Globus pallidus (tissue), 1 donor: ENCODE results near the gene TAF12.
A peak's percentile ranks its signal among the peaks of the same experiment; 100 is the strongest.
"Not testable (repeated sequence)": the region's sequence is repeated elsewhere in the genome, so short reads cannot be mapped to it uniquely, and the experiment has no call there.

Experiments
- DNase-seq: peaks from one replicate; pipeline ENCODE4 v3.0.0-alpha.2; 2015; ENCODE audit warnings: low spot score

The TAF12 gene

GRCh38 chr1:28642847-28643635 is at the start of gene TAF12:
Gene TAF12, minus strand, starts transcription at chr1:28643067. Its CDS starts 20,986 bp downstream, at chr1:28622081.
- peak; percentile 94 for DNase-seq

DNA sequence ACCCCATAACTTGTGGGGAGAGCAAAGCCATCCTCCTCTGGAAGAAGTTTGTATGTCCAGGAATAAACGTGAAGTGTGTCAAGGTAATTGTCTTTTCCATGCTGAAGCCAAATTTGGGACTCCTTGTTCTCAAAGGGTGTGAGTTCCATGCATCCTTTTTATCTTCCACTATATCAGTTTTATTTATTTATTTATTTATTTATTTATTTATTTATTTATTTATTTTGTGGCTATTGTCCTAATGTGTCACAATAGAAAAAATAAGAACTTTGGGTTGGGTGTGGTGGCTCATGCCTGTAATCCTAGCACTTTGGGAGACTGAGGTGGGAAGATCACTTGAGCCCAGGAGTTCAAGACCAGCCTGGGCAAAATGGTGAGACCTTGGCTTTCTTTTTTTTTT is 48.8 kb upstream of the TAF12 start:
- DNase-seq: not testable (repeated sequence)

- DNase-seq: no peak
These were observed 42.1 kb upstream of the TAF12 start for GRCh38 chr1:28684937-28685336.

DNA sequence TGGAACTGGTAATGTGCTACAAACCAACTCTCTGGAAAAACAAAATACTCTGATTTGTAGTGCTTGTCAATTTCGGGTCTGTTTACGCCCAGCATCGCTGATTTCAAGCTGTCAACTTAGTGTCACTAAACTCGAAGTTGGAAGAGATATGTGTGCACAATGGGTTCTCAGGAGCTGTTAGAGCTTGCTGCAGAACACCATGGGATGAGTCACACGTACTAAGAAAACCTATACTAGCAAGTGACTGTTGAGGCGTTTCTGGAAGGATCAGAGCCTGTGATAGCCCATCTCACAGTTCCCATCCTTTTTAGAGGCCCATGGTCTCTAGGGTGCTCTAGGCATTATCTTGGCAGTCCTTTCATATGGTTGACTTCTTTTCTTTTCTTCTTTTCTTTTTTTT is 40.0 kb upstream of the TAF12 start:
- DNase-seq: no peak

DNA sequence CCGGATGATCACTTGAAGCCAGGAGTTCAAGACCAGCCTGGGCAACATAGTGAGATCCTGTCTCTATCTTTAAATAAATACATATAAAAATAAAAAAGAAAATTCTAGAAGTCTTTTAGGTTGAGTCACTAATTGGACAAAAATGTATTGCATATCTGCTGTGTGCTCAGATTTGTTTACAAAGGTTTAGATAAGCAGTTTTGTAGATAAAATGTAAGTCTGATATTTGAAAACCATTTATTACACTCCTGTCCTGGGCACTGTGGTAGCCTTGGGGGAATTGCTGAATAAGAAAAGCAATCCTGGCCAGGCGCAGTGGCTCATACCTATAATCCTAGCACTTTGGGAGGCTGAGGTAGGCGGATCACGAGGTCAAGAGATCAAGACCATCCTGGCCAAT is 37.3 kb upstream of the TAF12 start:
- DNase-seq: no peak

DNA sequence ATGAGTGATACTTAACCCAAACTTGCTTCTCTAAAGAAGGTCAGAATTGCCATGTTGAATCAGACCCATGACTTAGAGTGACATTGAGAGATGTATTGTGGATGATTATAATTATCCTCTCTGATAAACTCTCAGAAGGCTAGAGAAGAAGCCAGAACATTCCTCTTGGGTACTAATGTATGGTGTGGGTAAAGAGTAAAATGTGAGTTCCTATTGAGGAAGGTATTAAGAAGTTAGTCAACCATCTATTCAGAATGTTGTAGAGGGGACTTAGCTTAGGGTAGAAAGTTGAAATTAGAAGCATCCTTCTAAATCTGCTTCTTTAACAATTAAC is 33.0 kb upstream of the TAF12 start:
- no peak for DNase-seq

- not testable (repeated sequence) for DNase-seq
These were observed 30.1 kb upstream of the TAF12 start for GRCh38 chr1:28672971-28673370.

- DNase-seq: no peak
These were observed 28.4 kb upstream of the TAF12 start for GRCh38 chr1:28671254-28671780.

GRCh38 chr1:28668956-28669723 is 26.3 kb upstream of the TAF12 start:
- peak; percentile 50 for DNase-seq

DNA sequence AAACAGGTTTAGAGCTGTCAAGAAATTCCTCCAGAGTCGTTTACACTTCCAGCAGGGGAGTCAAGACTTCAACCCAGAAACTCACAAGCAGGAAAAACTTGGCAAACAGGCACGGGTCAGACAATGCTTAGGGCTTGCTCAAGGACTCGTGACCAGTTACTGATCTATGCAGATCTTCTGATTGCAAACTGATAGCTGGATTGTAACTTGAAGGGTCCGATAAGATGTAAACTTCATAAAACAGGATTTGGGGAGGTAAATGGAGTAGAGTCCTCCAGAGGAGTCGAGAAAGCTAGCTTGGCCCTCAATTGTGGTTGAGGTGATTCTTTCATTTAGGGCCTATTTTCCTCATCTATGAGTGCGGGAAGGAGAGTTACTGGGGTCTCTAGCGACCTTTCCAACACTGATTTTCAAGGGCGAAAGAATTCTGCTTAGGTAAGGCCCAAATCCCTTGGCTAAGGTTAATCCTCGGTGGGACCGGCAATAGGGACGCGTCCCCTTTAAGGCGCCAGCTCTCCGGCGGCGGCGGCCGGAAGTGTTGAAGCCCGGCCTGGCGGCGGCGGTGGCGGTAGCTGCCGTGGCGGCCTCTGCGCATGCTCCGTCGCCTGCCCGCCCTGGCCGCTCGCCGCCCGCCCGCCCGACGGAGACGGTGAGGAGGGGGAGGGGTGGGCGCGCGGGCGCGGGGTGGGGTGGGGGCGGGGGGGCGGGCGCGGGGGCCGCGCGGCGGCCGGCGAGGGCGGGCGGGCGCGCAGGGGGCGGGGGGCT is 25.5 kb upstream of the TAF12 start, which contains the start of gene GMEB1:
GMEB1 (plus strand) TSS at position 594 of the 765 bp plus-strand sequence. CDS start 14,829 bp downstream, outside the sequence.
- DNase-seq: peak; percentile 85

DNA sequence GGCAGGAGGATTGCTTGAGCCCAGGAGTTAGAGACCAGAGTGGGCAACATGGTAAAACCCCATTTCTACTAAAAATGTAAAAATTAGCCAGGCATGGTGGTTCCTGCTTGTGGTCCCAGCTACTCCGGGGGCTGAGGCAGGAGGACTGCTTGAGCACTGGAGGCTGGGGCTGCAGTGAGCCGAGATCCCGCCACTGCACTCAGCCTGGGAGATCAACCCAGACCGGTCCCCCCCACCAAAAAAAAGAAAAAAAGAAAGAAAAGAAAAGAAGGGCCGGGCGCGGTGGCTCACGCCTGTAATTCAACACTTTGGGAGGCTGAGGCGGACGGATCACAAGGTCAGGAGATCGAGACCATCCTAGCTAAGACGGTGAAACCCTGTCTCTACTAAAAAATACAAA is 23.9 kb upstream of the TAF12 start:
- DNase-seq: no peak

DNA sequence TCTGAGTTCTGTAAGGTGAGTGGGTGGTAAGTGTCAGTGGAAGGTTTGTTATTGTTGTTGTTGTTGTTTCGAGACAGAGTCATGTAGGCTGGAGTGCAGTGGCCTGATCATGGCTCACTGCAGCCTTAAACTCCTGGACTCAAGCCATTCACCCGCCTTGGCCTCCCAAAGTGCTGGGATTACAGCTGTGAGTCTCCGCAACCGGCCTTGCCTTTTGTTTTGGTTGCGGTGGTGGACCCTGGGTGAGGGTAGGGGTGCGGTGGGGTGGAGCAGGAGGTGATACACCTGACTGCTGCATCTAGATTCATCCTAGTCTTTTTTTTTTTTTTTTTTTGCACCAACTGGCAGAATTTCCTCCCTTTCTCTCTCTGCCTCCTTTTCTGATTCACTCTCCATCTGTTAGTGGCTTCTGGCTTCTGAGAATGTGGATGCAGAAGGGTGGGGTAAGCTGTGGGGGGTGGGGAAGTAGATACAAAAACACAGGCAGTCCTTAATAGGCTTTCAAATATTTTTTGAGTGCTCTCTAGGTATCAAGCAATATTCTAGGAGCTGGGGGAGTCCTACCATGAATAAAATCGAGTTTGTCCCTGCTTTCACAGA is 21.1 kb upstream of the TAF12 start:
- DNase-seq: no peak

DNA sequence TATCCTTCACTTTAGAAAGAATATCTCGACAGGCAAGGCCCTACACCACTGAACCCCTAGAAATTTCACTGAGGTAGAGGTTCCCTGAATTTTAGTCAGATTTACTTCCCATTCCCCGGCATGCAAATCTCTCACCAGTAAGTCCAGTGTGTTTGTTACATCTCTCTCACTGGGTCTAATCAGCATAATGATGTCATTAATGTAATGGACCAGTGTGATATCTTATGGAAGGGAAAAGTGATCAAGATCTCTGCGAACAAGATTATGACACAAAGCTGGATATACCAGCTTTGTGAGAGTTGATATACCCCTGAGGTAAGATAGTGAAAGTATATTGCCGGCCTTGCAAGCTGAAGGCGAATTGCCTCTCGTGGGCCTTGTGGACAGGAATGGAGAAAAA is 13.5 kb upstream of the TAF12 start:
- DNase-seq: no peak

GRCh38 chr1:28655448-28656311 is 12.8 kb upstream of the TAF12 start:
- DNase-seq: not testable (repeated sequence)

GRCh38 chr1:28653870-28654269 is 11.0 kb upstream of the TAF12 start:
- not testable (repeated sequence) for DNase-seq

- DNase-seq: not testable (repeated sequence)
These were observed 10.2 kb upstream of the TAF12 start for GRCh38 chr1:28653063-28653462.

- peak; percentile 95 for DNase-seq
These were observed 5.8 kb upstream of the TAF12 start, which contains the start of gene RNU11 for GRCh38 chr1:28648474-28649198. Gene RNU11, plus strand, starts transcription at chr1:28648600.

DNA sequence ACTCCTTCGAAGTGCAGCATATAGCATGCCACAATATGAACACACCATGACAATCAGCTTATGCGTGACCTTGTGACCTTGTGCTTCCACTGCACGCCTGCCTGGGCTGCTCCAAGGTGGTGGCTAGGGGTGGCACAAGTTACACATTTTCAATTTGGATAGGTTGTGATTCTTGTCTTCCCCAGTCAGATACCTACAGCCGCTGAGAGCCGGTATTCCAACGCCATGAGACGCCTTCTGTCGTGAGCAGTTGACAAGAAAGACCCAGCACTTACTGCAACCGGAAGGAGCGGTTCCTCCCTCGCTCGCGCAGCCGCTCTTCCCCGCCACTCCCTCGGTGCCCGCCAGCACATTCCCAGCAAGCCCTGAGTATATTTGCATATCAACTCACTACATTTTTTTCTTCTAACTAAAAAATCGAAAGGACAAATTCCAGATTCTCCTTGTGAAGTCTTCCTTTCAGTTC is 5.2 kb upstream of the TAF12 start:
- no peak for DNase-seq

DNA sequence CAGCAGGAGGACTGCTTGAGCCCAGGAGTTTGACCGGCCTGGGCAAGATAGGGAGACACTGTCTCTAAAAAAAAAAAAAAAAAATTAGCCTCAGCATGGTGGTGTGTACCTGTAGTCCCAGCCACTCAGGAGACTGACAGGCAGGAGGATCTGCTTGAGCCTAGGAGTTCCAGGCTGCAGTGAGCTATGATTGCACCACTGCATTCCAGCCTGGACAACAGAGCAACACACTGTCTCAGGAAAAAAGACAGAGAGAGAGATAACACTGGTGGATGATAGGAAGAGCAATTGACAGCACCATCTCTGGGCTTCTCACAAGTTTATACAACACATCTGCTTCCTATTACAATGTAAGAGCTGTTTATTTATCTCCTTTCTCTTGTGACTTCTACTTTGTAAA is 3.2 kb upstream of the TAF12 start:
- no peak for DNase-seq

DNA sequence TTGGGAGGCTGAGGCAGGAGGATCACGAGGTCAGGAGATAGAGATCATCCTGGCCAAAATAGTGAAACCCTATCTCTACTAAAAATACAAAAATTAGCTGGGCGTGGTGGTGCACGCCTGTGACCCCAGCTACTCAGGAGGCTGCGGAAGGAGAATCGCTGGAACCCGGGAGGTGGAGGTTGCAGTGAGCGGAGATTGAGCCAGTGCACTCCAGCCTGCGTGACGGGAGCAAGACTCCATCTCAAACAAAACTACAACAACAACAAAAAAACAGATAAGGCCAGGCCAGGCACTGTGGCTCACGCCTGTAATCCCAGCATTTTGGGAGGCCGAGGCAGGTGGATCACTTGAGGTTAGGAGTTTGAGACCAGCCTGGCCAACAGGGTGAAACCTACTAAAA is 2.5 kb upstream of the TAF12 start:
- DNase-seq: not testable (repeated sequence)
